ENCODE results near the gene NMUR2. TPM values are rescaled to one million over a fixed set of nuclear protein-coding genes. Genes with fewer than 3 reads are reported as not detected.

The NMUR2 gene
- total RNA-seq, 1 donor from 2014 or later: not detected

DNA sequence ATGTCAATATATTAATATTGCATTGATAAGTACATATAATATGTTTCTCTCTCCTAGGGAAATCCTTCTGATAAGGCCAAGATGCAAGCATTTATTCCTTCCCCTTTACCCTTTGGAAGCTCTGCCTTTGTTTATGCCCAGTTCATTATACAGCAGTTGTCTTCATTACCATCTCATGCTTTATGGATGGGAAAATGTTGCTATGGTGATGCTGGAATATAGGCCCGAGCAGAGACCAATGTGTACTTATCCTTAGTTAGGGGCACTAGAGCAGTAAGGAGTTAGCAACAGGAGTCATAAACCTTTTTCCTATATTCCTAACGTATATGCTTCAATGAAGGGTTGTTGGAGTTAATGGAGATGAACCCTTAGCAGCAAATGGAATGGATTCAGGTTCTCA lies 19.4 kb upstream of the NMUR2 start:
- no peak for DNase-seq
- H3K27ac ChIP-seq (replicated peaks): no peak overlapping the region
- H3K4me1 ChIP-seq: no peaks in the 10 kb centered on the region
- TF ChIP-seq, protein P1, sequence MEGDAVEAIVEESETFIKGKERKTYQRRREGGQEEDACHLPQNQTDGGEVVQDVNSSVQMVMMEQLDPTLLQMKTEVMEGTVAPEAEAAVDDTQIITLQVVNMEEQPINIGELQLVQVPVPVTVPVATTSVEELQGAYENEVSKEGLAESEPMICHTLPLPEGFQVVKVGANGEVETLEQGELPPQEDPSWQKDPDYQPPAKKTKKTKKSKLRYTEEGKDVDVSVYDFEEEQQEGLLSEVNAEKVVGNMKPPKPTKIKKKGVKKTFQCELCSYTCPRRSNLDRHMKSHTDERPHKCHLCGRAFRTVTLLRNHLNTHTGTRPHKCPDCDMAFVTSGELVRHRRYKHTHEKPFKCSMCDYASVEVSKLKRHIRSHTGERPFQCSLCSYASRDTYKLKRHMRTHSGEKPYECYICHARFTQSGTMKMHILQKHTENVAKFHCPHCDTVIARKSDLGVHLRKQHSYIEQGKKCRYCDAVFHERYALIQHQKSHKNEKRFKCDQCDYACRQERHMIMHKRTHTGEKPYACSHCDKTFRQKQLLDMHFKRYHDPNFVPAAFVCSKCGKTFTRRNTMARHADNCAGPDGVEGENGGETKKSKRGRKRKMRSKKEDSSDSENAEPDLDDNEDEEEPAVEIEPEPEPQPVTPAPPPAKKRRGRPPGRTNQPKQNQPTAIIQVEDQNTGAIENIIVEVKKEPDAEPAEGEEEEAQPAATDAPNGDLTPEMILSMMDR (IDR thresholded peaks at IDR 0.05; ENCODE audit: borderline replicate concordance): no peak
- H3K27me3 ChIP-seq (ENCODE audit: low read depth): no peaks in the 10 kb centered on the region
- no peaks in the 10 kb centered on the region for H3K9me3 ChIP-seq (replicated peaks)
- no peaks in the 10 kb centered on the region for H3K36me3 ChIP-seq
- no peak overlapping the region for H3K4me3 ChIP-seq
- intact Hi-C loops (cut with micrococcal nuclease): no loop called here

DNA sequence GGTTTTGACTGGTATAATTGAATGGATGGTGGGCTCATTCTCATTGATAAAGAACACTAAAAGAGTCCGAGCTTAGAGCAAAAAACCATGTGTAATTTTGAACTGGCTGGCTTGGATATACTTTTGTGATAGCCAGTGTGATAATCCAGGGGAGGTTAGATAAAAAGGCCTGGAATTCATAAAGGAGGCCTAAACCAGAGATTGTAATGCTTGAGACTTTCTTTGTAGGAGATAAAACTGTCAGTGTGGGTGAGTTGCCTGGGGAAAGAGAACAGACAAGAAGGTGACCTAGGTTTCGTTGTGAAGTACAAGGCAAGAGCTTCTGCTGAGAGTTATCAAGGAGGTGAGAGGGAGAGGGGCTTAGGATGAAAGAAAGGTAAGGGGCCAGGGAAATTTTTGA lies 17.0 kb upstream of the NMUR2 start:
- TF ChIP-seq, protein P1 (IDR thresholded peaks at IDR 0.05; ENCODE audit: borderline replicate concordance): no peak
- Histone ChIP-seq H3K27me3 (ENCODE audit: low read depth) (no peaks in the 10 kb centered on the region), H3K27ac (replicated peaks) (no peak overlapping the region), H3K4me3 (no peak overlapping the region), H3K36me3 (no peaks in the 10 kb centered on the region), H3K4me1 (no peaks in the 10 kb centered on the region), H3K9me3 (replicated peaks) (no peaks in the 10 kb centered on the region)
- no peak for DNase-seq
- intact Hi-C loops (cut with micrococcal nuclease): no loop called here

DNA sequence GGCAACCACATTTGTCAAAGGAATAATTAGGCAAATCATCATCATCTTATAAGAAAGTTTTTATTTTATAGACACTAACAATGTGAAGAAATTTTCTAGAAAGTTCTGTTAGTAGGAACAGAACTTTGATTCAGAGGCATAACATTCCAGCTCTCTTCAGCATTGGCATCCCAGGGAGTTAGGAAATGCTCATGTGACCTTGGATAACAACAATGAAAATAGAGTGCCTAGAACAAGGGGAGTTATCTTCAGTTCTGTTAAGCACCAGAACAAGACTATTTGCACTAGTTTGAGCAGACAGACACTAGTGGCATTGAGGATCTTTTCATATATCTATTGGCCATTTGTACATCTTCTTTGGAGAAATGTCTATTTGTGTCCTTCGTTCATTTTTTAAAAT lies 7.0 kb upstream of the NMUR2 start:
- no peaks in the 10 kb centered on the region for H3K36me3 ChIP-seq
- no peak overlapping the region for H3K4me3 ChIP-seq
- peaks cover 19% of the 10 kb centered on the region for H3K4me1 ChIP-seq
- TF ChIP-seq, protein P1 (IDR thresholded peaks at IDR 0.05; ENCODE audit: borderline replicate concordance): no peak
- H3K9me3 ChIP-seq (replicated peaks): peaks cover 6% of the 10 kb centered on the region
- intact Hi-C loops (cut with micrococcal nuclease): no loop called here
- no peaks in the 10 kb centered on the region for H3K27me3 ChIP-seq (ENCODE audit: low read depth)
- no peak overlapping the region for H3K27ac ChIP-seq (replicated peaks)
- DNase-seq: no peak

DNA sequence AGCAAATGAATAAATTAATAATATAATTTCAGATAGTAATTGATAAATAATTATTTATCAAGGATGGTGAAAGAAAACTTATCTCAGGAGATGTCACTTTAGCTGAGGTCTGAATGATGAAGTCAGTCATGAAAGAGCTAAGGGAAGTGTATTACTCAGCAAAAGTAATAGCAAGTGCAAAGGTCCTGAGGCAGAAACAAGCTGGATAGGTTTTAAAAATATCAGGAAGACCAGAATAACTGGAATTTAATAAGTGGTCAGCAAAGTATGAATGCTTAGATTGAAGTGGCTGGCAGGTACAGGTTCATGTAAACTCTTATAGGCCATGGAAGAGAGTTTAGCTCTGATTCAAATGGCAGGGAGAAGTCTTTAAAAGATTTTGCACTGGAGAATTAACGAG lies 1.0 kb upstream of the NMUR2 start:
- Histone ChIP-seq H3K4me3 (no peak overlapping the region), H3K36me3 (no peaks in the 10 kb centered on the region), H3K4me1 (no peaks in the 10 kb centered on the region), H3K9me3 (replicated peaks) (no peaks in the 10 kb centered on the region), H3K27ac (replicated peaks) (no peak overlapping the region), H3K27me3 (ENCODE audit: low read depth) (no peaks in the 10 kb centered on the region)
- no peak for DNase-seq
- TF ChIP-seq, protein P1 (IDR thresholded peaks at IDR 0.05; ENCODE audit: borderline replicate concordance): no peak
- intact Hi-C loops (cut with micrococcal nuclease): no loop called here

DNA sequence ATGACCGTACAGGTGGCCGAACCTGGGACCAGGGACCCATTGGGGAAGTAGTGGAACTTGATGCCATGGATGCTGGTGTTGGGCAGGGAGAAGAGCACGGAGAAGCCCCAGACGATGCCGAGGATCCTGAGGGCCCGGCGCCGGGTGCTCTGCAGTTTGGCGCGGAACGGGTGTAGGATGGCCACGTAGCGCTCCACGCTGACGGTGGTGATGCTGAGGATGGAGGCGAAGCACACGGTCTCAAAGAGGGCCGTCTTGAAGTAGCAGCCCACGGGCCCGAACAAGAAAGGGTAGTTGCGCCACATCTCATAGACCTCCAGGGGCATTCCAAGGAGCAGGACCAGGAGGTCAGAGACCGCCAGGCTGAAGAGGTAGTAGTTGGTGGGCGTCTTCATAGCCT lies 585 bp downstream of the NMUR2 start:
- Histone ChIP-seq H3K9me3 (replicated peaks) (no peaks in the 10 kb centered on the region), H3K4me3 (no peak overlapping the region), H3K36me3 (no peaks in the 10 kb centered on the region), H3K27me3 (ENCODE audit: low read depth) (no peaks in the 10 kb centered on the region), H3K4me1 (no peaks in the 10 kb centered on the region), H3K27ac (replicated peaks) (no peak overlapping the region)
- TF ChIP-seq, protein P1 (IDR thresholded peaks at IDR 0.05; ENCODE audit: borderline replicate concordance): no peak
- intact Hi-C loops (cut with micrococcal nuclease): no loop called here
- DNase-seq: no peak

DNA sequence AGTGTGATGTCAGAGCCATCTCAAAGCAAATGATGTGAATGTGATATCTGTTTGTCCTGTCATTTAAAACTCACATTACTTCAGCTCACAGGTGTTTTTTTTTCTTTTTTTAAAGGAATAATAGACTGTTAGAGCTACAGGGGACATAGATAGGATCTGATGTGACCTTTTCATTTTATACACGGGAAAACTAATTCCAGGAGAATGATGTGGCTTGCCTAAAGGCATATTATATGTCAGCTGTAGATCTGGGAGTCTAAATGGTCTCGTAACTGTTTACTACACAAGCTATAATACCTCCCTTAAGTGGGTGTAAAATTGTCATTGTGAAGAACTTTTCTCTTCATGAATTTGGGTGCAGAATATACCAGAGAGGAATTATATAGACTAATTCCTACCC lies 2.0 kb downstream of the NMUR2 start:
- Histone ChIP-seq H3K27ac (replicated peaks) (no peak overlapping the region), H3K27me3 (ENCODE audit: low read depth) (no peaks in the 10 kb centered on the region), H3K4me3 (no peak overlapping the region), H3K4me1 (no peaks in the 10 kb centered on the region), H3K9me3 (replicated peaks) (no peaks in the 10 kb centered on the region), H3K36me3 (no peaks in the 10 kb centered on the region)
- intact Hi-C loops (cut with micrococcal nuclease): no loop called here
- TF ChIP-seq, protein P1 (IDR thresholded peaks at IDR 0.05; ENCODE audit: borderline replicate concordance): no peak
- DNase-seq: no peak

Measured in left ventricle myocardium inferior (tissue), 1 donor.